ENCODE data around the gene FAM120B. TPM values are rescaled to one million over a fixed set of nuclear protein-coding genes. Genes with fewer than 3 reads are reported as not detected.

The FAM120B gene
- total RNA-seq, 2 experiments from 2014 or later: 34.9 to 35.8 TPM

- Mint-ChIP-seq H3K4me1 (peaks cover 31% of the 10 kb centered on the region), H3K36me3 (peaks cover 6% of the 10 kb centered on the region), H3K27ac (no peak overlapping the region), H3K27me3 (peaks cover 46% of the 10 kb centered on the region), H3K9me3 (no peaks in the 10 kb centered on the region), H3K4me3 (peak overlapping the region; percentile 90)
- ATAC-seq (ENCODE audit: low read depth): no peak
- no peak for DNase-seq
- POLR2A ChIA-PET: interaction anchor here (1.2 to 5.1 kb wide), 5 partner anchors 13 to 342 kb away, joined by 4 to 35 read pairs (median 4); no protein-coding TSS in a partner anchor
These were observed 14.0 kb upstream of the FAM120B start for GRCh38 chr6:170292407-170293158.

- no peak for DNase-seq
- Mint-ChIP-seq H3K27me3 (peaks cover 56% of the 10 kb centered on the region), H3K9me3 (no peaks in the 10 kb centered on the region), H3K4me1 (peaks cover 27% of the 10 kb centered on the region), H3K4me3 (peak overlapping the region; percentile 18), H3K27ac (no peak overlapping the region), H3K36me3 (peaks cover 4% of the 10 kb centered on the region)
- no peak for ATAC-seq (ENCODE audit: low read depth)
- POLR2A ChIA-PET: interaction anchor here (0.6 to 5.1 kb wide), 5 partner anchors 21 to 343 kb away, joined by 3 to 35 read pairs (median 4); no protein-coding TSS in a partner anchor
These were observed 13.0 kb upstream of the FAM120B start for GRCh38 chr6:170293341-170294231.

- no peaks in the 10 kb centered on the region for H3K36me3 Mint-ChIP-seq
- H3K4me3 Mint-ChIP-seq: no peak overlapping the region
- peaks cover 62% of the 10 kb centered on the region for H3K27me3 Mint-ChIP-seq
- POLR2A ChIA-PET: interaction anchor here (1.3 kb wide), 1 partner anchor 23 kb away, joined by 3 read pairs; no protein-coding TSS in a partner anchor
- H3K4me1 Mint-ChIP-seq: peaks cover 25% of the 10 kb centered on the region
- ATAC-seq (ENCODE audit: low read depth) (no peak), DNase-seq (no peak)
- no peak overlapping the region for H3K27ac Mint-ChIP-seq
- H3K9me3 Mint-ChIP-seq: no peaks in the 10 kb centered on the region
These were observed 12.2 kb upstream of the FAM120B start for GRCh38 chr6:170294298-170294730.

- Mint-ChIP-seq H3K36me3 (no peaks in the 10 kb centered on the region), H3K27me3 (peaks cover 68% of the 10 kb centered on the region), H3K4me3 (peak overlapping the region; percentile 39), H3K9me3 (no peaks in the 10 kb centered on the region), H3K4me1 (peaks cover 25% of the 10 kb centered on the region), H3K27ac (no peak overlapping the region)
- ATAC-seq (ENCODE audit: low read depth): no peak
- DNase-seq: no peak
- POLR2A ChIA-PET: interaction anchor here (1.3 kb wide), 1 partner anchor 23 kb away, joined by 3 read pairs; no protein-coding TSS in a partner anchor
These were observed 11.6 kb upstream of the FAM120B start for GRCh38 chr6:170294813-170295509.

- peaks cover 70% of the 10 kb centered on the region for H3K27me3 Mint-ChIP-seq
- H3K9me3 Mint-ChIP-seq: peaks cover 3% of the 10 kb centered on the region
- peaks cover 25% of the 10 kb centered on the region for H3K4me1 Mint-ChIP-seq
- DNase-seq (peak; percentile 67), ATAC-seq (ENCODE audit: low read depth) (peak; percentile 25)
- POLR2A ChIA-PET: no interaction called here
- H3K36me3 Mint-ChIP-seq: no peaks in the 10 kb centered on the region
- peak overlapping the region; percentile 79 for H3K4me3 Mint-ChIP-seq
- H3K27ac Mint-ChIP-seq: no peak overlapping the region
These were observed 10.8 kb upstream of the FAM120B start for GRCh38 chr6:170295510-170296422.

- Mint-ChIP-seq H3K36me3 (peaks cover under 1% of the 10 kb centered on the region), H3K27me3 (peaks cover 75% of the 10 kb centered on the region), H3K4me1 (peaks cover 25% of the 10 kb centered on the region), H3K4me3 (no peak overlapping the region), H3K9me3 (peaks cover 4% of the 10 kb centered on the region), H3K27ac (no peak overlapping the region)
- DNase-seq (no peak), ATAC-seq (ENCODE audit: low read depth) (no peak)
- POLR2A ChIA-PET: no interaction called here
These were observed 10.2 kb upstream of the FAM120B start for GRCh38 chr6:170296423-170296745.

GRCh38 chr6:170296746-170297575, 9.6 kb upstream of the FAM120B start:
- POLR2A ChIA-PET: no interaction called here
- H3K27me3 Mint-ChIP-seq: peaks cover 78% of the 10 kb centered on the region
- peaks cover 22% of the 10 kb centered on the region for H3K4me1 Mint-ChIP-seq
- ATAC-seq (ENCODE audit: low read depth) (no peak), DNase-seq (no peak)
- H3K36me3 Mint-ChIP-seq: peaks cover 3% of the 10 kb centered on the region
- no peak overlapping the region for H3K4me3 Mint-ChIP-seq
- H3K27ac Mint-ChIP-seq: no peak overlapping the region
- H3K9me3 Mint-ChIP-seq: peaks cover 9% of the 10 kb centered on the region

- ATAC-seq (ENCODE audit: low read depth): no peak
- POLR2A ChIA-PET: no interaction called here
- Mint-ChIP-seq H3K4me1 (peaks cover 15% of the 10 kb centered on the region), H3K27ac (no peak overlapping the region), H3K36me3 (peaks cover 3% of the 10 kb centered on the region), H3K27me3 (peaks cover 75% of the 10 kb centered on the region), H3K9me3 (peaks cover 10% of the 10 kb centered on the region), H3K4me3 (no peak overlapping the region)
- no peak for DNase-seq
These were observed 8.8 kb upstream of the FAM120B start for GRCh38 chr6:170297576-170298330.

- Mint-ChIP-seq H3K4me3 (no peak overlapping the region), H3K27ac (no peak overlapping the region), H3K36me3 (peaks cover 3% of the 10 kb centered on the region), H3K9me3 (peaks cover 10% of the 10 kb centered on the region), H3K27me3 (peaks cover 72% of the 10 kb centered on the region), H3K4me1 (peaks cover 10% of the 10 kb centered on the region)
- ATAC-seq (ENCODE audit: low read depth) (no peak), DNase-seq (no peak)
- POLR2A ChIA-PET: no interaction called here
These were observed 7.9 kb upstream of the FAM120B start for GRCh38 chr6:170298688-170299087.

GRCh38 chr6:170301184-170301583, 5.4 kb upstream of the FAM120B start:
- Mint-ChIP-seq H3K4me1 (peaks cover 2% of the 10 kb centered on the region), H3K27me3 (peaks cover 61% of the 10 kb centered on the region), H3K9me3 (peaks cover 10% of the 10 kb centered on the region), H3K27ac (no peak overlapping the region), H3K4me3 (no peak overlapping the region), H3K36me3 (peaks cover 3% of the 10 kb centered on the region)
- POLR2A ChIA-PET: no interaction called here
- ATAC-seq (ENCODE audit: low read depth) (no peak), DNase-seq (no peak)

GRCh38 chr6:170305805-170306323, 694 bp upstream of the FAM120B start:
- H3K27ac Mint-ChIP-seq: no peak overlapping the region
- H3K27me3 Mint-ChIP-seq: peaks cover 28% of the 10 kb centered on the region
- POLR2A ChIA-PET: interaction anchor here (0.8 to 1.0 kb wide), 5 partner anchors 13 to 554 kb away, joined by 3 to 4 read pairs (median 3); partner anchors contain the start of gene PSMB1
- DNase-seq (no peak), ATAC-seq (ENCODE audit: low read depth) (no peak)
- H3K4me3 Mint-ChIP-seq: peak overlapping the region; percentile 94
- H3K9me3 Mint-ChIP-seq: peaks cover 7% of the 10 kb centered on the region
- H3K36me3 Mint-ChIP-seq: peaks cover 12% of the 10 kb centered on the region
- H3K4me1 Mint-ChIP-seq: peaks cover 17% of the 10 kb centered on the region

Data from activated naive CD8-positive, alpha-beta T cell treated with anti-CD3 and anti-CD28 coated beads, Interleukin-2, amount 10 ng/mL, durations not matched to agents 7 days and 5 days (primary cell).